ENCODE results near the gene ART1.
A peak's percentile ranks its signal among the peaks of the same experiment; 100 is the strongest.

The ART1 gene

GRCh38 chr11:3626250-3626960 is 18.5 kb upstream of the ART1 start:
- H3K4me3 ChIP-seq (ENCODE audit: low read depth, low read length), result no peak overlapping the region

GRCh38 chr11:3627291-3627690 is 17.6 kb upstream of the ART1 start:
- in situ Hi-C loops (cut with HindIII; ENCODE audit: low pct_ligation_motif_present, low sequenced_read_pairs), result no loop called here
- no peak for TF ChIP-seq CTCF (IDR thresholded peaks at IDR 0.05; ENCODE audit: low read depth, low read length, missing control alignments)
- DNase-seq, result peak; percentile 68
- Histone ChIP-seq H3K36me3 (replicated peaks) (no peaks in the 10 kb centered on the region), H3K27me3 (replicated peaks) (no peaks in the 10 kb centered on the region), H3K27ac (no peak overlapping the region), H3K4me3 (ENCODE audit: low read depth, low read length) (no peak overlapping the region)

More at GRCh38 chr11:3626250-3626960, 18.5 kb upstream of the ART1 start:
- Histone ChIP-seq H3K36me3 (replicated peaks) (no peaks in the 10 kb centered on the region), H3K27me3 (replicated peaks) (no peaks in the 10 kb centered on the region), H3K27ac (no peak overlapping the region)
- DNase-seq, result no peak
- in situ Hi-C loops (cut with HindIII; ENCODE audit: low pct_ligation_motif_present, low sequenced_read_pairs), result no loop called here
- no peak for TF ChIP-seq CTCF (IDR thresholded peaks at IDR 0.05; ENCODE audit: low read depth, low read length, missing control alignments)

- in situ Hi-C loops (cut with HindIII; ENCODE audit: low pct_ligation_motif_present, low sequenced_read_pairs), result no loop called here
- Histone ChIP-seq H3K4me3 (ENCODE audit: low read depth, low read length) (no peak overlapping the region), H3K27me3 (replicated peaks) (no peaks in the 10 kb centered on the region), H3K27ac (no peak overlapping the region), H3K36me3 (replicated peaks) (no peaks in the 10 kb centered on the region)
- TF ChIP-seq CTCF (IDR thresholded peaks at IDR 0.05; ENCODE audit: low read depth, low read length, missing control alignments), result no peak
- no peak for DNase-seq
These were observed 13.6 kb upstream of the ART1 start for GRCh38 chr11:3631331-3631730.

GRCh38 chr11:3632070-3632660 is 12.8 kb upstream of the ART1 start:
- no peaks in the 10 kb centered on the region for H3K36me3 ChIP-seq (replicated peaks)
- no peak for TF ChIP-seq CTCF (IDR thresholded peaks at IDR 0.05; ENCODE audit: low read depth, low read length, missing control alignments)
- H3K27me3 ChIP-seq (replicated peaks), result no peaks in the 10 kb centered on the region
- H3K4me3 ChIP-seq (ENCODE audit: low read depth, low read length), result no peak overlapping the region
- in situ Hi-C loops (cut with HindIII; ENCODE audit: low pct_ligation_motif_present, low sequenced_read_pairs), result no loop called here
- H3K27ac ChIP-seq, result no peak overlapping the region
- no peak for DNase-seq

GRCh38 chr11:3635641-3636375 is 9.1 kb upstream of the ART1 start:
- no peak for TF ChIP-seq CTCF (IDR thresholded peaks at IDR 0.05; ENCODE audit: low read depth, low read length, missing control alignments)
- in situ Hi-C loops (cut with HindIII; ENCODE audit: low pct_ligation_motif_present, low sequenced_read_pairs), result no loop called here
- no peak overlapping the region for H3K27ac ChIP-seq
- no peaks in the 10 kb centered on the region for H3K36me3 ChIP-seq (replicated peaks)
- no peaks in the 10 kb centered on the region for H3K27me3 ChIP-seq (replicated peaks)
- no peak for DNase-seq
- no peak overlapping the region for H3K4me3 ChIP-seq (ENCODE audit: low read depth, low read length)

All from brain microvascular endothelial cell (primary cell).